LHCN-M2 (cell line): Measurements from ENCODE around the gene TBL2. TPM values are rescaled to one million over a fixed set of nuclear protein-coding genes. Genes with fewer than 3 reads are reported as not detected.
"Not testable (repeated sequence)": the region's sequence is repeated elsewhere in the genome, so short reads cannot be mapped to it uniquely, and the experiment has no call there.

Experiments used
- DNase-seq: peaks from one replicate; pipeline ENCODE4 v3.0.0-alpha.2; 2012; ENCODE audit warnings: low read depth
- total RNA-seq: library from RNA; depleted of rRNA; stranded (reverse); fragments of >200 nt; gene quantifications from 2 replicates; pipeline ENCODE4 v1.2.3, GENCODE V29; 2014

The TBL2 gene
- total RNA-seq, 1 experiment from 2014 or later, result 147 TPM

DNA sequence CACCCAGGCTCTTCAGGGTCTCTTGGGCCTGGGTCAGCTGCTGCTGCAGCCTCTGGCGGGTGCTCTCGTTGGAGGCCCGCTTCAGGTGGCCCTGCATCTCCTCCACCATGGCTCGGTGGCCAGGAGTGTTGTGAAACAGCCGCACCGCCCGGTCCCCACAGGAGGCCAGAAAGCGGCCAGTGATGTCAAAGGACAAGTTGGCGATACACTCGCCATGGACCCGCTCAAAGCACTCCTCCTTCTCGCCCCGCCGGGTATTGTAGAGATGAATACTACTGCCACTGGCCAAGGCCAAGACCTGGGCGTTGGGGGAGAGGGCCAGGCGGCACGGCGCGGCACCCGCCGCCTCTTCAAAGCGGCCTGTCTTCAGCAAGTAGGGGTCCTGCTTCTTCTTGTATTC is 7.9 kb downstream of the TBL2 start:
- DNase-seq, result no peak

DNA sequence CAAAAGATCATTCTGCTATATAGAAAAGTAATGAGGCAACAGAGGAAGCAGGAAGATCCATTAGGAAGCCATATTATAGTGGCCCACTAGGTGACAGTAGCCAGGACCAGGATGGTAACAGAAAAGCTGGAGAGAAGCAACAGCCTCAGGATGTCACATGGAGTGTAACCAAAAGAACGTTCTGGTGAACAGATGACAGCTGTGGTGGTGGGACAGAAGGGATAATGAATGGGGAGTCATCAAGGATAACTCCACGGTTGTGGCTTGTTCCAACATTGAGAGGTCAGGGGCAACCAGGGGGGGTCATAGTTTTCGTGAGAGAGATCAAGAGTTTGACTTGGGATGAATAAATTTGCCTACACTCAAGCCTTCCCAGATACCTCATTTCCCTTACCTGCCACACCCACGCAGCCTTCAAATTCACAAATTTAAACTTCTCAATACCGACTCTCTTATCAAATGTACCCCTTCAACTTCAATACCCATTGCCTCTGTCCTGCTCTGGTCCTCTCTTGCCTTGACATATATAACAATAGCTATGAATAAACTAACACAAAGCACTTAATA is 9.3 kb downstream of the TBL2 start:
- DNase-seq, result no peak

DNA sequence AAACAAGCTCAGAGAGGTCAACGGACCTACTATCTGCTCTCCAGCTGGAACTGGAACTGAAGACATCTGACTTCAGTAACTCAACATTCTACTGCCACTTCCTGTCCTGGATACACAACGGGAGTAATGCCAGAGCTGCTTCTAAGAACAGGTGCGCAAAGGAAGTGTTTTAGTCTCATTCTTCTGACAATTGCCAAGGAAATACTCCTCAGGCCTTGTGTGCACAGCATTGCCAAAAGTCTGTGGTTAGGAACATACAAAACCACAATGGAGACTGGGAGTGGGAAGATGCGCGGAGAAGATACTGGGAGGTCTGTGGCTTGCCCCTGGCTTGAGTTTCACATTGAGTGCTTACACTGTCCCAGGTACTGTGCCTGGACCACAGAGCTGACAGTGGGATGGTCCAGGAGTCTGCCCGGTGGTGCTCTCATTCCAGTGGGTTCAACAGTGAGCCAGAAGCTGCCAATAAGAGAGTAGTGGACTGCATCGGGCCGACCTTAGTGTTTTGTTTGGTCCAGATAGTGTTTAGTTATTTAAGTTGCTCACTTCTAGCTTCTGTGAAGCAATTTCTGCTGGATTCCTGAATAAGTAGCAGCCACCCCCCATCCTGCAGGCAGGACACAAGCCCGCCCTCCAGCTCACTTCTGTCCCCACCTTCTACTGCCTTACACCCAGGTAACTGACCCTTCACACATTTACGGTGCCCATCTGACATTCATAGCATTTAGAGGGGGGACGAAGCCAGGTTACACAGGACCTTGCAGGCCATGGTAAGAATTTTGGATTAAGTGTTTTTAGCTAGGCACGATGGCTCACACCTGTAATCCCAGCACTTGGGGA is 10.3 kb downstream of the TBL2 start:
- DNase-seq, result peak; percentile 83

DNA sequence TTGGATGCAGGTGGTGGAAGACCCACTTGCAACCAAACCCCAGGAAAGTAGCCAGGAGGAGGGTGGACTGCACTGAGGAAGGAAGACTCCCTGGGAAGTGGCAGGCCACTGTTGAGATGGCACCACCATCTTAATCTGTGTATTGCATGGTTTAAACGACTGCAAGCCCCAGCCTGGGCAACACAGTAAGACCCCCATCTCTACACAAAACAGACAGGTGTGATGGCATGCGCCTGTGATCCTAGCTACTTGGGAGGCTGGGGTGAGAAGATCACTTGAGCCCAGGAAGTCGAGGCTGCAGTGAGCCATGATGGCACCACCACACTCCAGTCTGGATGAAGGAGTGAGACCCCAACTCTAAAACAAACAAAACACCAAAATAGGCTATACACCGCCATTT is 11.2 kb downstream of the TBL2 start:
- DNase-seq, result no peak

DNA sequence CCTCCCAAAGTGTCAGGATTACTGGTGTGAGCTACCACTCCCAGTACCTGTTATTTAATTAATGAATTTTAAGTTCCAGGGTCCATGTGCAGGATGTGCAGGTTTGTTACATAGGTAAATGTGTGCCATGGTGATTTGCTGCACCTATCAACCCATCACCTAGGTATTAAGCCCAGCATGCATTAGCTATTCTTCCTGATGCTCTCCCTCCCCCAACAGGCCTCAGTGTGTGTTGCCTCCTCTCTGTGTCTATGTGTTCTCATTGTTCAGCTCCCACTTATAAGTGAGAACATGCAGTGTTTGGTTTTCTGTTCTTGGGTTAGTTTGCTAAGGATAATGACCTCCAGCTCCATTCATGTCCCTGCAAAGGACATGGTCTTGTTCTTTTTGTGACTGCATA is 11.9 kb downstream of the TBL2 start:
- DNase-seq, result not testable (repeated sequence)

DNA sequence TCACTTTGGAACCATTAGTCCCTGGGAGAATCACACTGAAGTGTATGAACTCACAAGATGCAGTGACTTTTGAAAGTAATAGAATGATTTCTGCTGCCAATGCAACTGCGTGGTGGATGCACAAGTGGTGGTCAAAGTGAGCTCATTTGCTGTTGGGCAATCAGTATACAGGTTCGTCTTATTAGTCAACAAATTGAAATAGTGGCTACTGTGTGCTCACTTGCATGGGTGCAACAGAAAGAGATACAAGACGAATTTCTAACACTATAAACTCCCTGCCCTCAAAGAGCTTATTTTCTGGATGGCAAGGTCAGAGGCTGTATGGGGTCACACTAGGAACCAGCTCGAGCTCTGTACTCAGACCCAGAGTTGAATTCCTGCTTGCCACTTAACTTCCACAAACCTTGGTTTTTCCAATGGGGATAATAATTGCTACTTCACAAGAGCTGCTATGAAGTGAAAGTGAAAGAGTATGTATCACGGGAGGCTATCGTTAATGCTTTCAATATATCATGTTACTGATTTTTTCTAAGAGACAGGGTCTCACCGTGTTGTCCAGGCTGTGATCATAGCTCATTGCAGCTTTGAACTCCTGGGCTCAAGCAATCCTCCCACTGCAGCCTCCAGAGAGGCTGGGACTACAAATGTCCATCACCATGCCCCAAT is 12.6 kb downstream of the TBL2 start:
- DNase-seq, result no peak

DNA sequence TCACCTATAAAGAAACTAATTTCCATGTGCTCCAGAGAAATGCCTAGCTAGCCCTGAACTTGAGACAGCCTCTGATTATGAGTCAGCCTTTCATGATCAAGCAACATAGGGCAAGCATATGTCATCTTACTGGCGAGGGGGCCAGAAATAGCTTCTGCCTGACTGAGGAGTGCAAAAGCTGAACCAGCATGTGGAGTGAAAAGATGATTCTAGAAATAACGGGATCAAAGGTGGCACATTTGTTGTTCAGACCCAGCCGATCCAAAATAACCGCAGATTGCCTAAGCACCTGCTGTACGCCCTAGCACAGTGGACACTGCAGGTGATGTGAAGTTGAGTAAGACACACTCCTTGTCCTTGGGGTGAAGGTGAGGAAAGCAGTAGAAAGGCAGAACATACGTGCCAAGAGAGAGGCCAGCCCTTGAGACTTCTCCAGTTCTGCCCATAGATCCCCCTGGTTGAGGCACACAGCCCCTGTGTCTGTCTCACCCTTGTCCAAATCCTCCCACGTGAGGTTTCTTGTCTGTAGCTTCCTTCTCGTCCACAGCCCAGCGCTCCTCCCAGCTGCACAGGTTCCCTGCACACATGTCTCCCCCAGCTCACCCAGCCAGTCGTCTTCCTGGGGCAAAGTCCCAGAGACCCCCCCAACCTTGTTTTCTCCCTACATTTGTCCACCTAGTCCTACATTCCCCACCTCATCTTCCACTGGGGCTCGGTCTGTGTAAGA is 18.1 kb downstream of the TBL2 start:
- peak; percentile 90 for DNase-seq

DNA sequence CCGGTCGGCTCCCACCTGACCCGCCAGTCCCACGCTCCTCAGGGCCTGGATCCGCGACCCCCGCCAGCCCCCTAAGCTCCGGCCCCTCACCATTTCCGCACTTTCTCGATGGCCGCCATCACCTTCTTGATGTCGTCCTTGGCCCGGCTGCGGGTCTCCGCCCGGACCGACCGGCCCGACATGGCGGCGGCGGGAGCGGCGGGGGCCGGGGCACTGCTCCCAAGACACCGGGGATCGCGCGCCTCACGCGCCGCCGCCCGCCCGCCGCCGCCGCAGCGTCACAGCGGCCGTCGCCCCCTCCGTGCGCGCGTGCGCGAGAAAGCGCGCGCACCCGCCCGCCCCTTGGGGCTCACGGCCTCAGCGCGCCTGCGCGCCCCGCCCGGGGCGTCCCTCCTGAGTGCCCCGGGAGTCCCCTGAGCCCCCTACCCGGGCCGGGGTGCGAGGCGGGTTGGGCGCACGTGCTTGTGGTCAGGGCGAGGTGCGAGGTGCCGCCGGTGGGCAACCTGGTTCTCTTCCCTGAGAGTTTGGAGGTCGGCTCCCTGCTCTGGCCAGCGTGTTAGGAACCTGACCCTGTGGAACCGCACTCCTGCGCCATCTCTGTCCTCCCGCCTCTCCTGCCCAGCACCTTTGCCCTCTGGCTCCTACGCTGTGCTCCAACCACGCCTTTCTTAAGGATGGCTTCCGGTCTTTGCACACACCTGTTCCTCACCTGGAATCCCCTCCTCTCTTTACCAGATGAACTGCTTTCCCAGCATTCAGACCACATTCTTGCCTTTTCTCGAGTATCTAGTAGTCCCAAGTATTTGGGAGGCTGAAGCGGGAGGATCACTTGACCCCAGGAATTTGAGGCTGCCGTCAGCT is 20.8 kb downstream of the TBL2 start, which contains the start of gene BCL7B:
BCL7B (minus strand) TSS at position 294 of the 861 bp plus-strand sequence; CDS start at position 182, 112 bp downstream.
- peak; percentile 65 for DNase-seq

DNA sequence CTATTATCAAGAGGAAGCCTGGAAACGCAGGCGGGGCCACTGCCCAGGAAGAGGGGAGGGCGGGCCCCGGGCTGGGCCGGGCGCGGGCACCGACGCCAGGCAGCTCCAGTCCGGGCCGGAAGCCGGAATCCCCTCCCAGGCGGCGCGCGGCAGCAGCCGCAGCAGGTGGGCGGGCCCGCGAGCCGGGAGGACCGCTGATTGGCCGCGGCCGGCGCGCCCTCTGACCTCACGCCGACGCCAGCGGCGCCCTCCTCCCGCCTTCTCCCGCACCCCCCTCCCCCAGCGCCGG is 21.3 kb downstream of the TBL2 start:
- DNase-seq, result peak; percentile 94

DNA sequence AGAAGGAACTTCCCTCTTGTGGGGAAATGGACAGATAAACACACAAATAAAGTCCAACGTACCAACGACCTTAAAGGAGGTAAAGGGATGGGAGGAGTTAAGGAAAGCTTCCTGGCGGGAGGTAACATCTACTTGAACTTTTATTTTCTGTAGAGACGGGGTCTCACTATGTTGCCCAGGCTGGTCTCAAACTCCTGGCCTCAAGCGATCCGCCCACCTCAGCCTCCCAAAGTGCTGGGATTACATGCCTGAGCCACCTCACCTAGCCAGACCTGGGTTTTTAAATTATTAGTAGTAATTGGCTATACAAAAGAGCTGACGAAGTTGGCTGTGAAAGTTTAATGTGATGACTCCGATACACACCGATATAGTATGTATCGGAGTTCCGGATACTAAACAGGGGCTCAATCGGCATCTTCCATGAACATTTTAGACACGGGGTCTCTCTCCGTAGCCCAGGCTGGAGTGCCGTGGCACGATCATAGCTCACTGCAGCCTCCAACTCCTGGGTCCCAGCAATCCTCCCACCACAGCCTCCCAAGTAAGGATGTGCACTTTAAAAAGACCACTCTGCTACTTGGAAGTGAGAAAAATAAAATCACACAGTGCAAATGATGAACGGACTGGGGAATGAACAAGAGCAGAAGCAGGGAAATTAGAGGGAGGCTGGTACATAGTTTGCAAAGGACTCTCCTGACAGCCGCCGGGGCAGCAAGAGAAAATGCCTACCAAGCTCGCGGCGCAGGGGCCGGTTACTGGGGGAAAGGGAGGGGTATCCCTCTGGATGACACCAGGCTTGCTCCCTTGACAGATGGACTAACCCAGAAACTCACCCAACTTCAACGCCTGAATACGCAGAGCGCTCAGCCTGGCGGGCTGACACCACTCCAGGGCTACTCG is 21.9 kb downstream of the TBL2 start:
- DNase-seq, result no peak

DNA sequence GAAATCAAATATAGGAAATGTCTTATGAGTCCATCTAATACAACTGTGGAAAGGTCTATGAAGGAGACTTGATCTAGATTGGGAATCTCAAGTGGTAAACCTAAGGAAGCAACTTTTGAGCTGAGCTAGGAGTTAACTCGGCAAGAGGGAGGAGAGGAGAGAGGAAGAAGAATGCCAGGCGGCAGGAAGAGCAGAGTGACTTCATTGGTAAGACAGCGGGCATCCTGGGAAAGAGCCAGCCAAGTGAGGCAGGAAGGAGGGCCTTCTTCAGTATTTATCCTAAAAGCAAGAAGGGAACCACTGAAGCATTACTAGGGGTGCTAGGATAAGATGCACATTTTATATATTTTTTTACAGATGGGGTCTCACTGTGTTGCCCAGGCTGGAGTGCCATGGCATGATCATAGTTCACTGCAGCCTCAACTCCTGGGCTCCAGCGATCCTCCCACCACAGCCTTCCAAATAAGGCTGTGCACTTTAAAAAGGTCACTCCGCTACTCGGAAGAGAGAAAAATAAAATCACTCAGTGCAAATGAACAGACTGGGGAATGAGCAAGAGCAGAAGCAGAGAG is 22.9 kb downstream of the TBL2 start:
- no peak for DNase-seq

DNA sequence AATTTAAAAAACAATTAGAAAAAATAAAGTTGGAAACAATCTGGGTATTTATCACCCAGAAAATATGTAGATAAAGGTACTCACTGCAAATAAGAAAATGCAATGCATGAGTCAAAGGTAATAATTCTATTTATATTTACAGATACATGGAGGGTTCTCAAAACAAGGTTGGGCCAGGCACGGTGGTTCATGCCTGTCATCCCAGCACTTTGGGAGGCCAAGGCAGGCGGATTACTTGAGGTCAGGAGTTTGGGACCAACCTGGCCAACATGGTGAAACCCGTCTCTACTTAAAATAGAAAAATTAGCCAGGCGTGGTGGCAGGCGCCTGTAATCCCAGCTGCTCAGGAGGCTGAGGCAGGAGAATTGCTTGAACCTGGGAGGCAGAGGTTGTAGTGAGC is 28.3 kb downstream of the TBL2 start:
- not testable (repeated sequence) for DNase-seq

DNA sequence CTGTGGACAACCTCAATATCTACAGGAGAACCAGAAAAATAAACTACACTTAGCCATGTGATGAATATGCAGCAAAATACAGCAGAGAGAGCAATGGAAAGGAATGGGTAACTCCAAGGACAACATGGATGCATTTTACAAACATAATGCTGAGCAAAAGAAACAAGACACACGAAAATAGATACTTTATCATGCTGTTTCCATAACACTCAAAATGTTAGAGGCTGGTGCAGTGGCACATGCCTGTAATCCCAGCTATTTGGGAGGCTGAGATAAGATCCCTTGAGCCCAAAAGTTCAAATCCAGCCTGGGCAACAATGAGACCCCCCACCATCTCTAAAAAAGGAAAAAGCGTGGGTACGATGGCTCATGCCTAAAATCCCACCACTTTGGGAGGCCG is 29.2 kb downstream of the TBL2 start:
- no peak for DNase-seq

DNA sequence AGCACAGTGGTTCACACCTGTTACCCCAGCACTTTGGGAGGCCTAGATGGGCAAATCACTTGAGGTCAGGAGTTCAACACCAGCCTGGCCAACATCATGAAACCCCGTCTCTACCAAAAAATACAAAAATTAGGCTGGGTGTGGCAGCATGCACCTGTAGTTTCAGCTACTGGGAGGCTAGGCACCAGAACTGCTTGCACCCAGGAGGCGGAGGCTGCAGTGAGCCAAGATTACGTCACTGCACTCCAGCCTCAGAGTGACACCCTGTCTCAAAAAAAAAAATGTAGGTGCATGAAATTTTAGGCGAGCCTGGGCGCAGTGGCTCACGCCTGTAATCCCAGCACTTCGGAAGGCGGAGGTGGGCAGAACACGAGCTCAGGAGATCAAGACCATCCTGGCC is 30.5 kb downstream of the TBL2 start:
- no peak for DNase-seq

DNA sequence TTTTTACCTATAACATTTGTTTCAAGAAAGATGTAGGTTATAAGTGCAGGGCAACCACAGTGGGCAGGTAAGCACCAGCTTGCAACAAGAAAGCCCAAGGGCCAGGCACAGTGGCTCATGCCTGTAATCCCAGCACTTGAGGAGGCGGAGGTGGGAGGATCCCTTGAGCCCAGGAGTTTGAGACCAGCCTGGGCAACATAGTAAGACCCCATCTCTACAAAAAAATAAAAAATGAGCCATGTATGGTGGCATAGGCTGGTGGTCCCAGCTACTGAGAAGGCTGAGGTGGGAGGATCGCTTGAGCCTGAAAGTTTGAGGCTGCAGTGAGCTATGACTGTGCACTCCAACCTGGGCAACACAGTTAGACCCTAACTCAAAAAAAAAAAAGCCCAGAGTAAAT is 33.7 kb downstream of the TBL2 start:
- DNase-seq, result no peak

DNA sequence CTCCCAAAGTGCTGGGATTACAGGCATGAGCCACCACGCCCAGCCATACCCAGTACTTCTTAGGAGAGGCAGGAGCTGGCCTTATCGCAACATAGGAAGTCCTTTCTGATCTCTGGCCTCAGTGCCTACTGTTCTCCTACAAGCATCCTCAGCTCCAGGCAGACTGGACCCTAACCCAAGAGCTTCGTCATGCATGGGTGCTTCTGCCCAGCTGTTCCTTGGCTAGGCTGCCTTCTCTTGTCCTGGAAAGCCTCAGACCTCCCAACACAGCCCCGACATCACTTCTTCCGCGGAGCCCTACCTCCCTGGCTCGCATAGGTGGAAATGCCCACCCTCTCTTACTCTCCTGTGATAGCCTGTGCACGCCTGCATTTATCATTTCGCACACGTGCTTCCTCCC is 36.7 kb downstream of the TBL2 start:
- DNase-seq, result no peak

DNA sequence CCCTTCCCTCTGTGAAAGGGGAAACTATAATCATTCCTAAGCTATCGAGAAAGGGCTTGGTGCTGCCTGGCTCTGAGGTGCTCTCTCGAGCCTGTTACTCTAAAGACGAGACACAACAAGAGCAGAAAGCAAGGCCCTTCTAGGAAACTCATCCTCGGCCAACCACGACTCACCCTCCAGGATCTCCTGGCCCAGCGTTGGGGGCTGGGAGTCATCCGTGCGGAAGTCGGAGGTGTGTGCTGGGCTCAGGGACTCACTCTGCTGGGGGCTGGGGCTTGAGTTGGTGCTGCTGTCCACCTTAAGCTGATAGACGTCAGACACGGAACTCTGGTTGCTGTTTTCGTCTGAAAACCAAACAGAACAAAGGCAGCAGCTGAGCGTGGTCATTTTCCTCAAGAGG is 38.7 kb downstream of the TBL2 start:
- no peak for DNase-seq

DNA sequence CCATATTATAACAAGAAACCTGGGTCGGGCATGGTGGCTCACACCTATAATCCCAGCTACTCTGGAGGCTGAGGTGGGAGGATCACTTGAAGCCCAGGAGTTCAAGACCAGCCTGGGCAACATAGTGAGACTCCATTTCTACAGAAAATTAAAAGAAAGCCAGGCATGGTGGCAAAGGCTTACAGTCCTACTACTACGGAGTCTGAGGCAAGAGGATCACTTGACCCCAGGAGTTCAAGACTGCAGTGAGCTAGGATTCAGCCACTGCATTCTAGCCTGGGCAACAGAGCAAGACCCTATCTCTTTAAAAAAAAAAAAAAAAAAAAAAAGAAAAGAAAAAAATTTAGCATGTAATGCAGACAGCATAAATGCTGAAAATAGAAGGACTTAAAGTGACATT is 39.9 kb downstream of the TBL2 start:
- not testable (repeated sequence) for DNase-seq

DNA sequence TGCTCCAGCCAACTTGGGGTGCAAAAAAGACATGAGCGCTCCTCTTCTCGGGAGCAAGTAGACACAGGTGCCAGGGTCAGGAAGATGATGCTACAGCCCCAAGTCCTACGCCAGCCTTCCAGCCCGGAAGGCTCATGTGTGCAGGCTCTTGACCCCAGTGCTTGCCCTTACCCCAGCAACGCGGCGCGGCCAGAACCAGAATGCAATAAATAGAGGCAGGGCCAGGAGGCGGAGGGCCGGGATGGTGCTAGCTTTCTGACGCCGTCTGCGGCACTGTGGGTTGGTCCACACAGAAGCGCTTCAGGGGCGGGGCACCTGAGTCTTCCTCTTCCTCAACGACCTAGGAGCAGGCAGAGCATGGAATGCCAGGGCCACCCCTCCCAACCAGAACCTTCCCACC is 41.3 kb downstream of the TBL2 start:
- DNase-seq, result no peak

DNA sequence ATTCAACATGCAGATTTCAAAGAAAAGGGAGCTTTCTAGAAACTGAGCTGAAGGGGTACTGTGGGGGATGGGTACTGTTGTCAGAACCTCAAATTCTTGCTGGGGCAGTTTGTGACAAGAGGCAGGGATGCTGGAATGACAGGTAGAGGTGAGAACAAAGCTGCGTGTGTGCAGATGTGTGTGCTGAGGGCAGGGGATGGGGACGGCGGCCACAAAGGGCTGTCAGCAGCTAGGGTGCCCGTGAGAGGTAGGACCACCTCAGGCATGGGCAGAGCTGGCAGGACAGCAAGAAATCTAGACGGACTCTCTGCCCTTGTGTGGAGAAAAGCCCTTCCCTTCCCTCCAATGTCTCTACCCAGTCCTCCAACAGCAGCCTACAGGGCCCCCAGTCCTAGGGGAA is 41.9 kb downstream of the TBL2 start:
- no peak for DNase-seq
